Transverse colon (tissue), 4 donors: ENCODE data around the gene OTOGL.

ENCODE experiments used
- CTCF ChIP-seq, 5 experiments: fragments of 200-600 bp in 3 of 5; fragments of 450-650 bp in 2 of 5; sonication (generic) in 3 of 5; IDR thresholded peaks; 1 replicate in 2 of 5; 2 replicates in 3 of 5; pipeline ENCODE4 v1.5.1; 2016 to 2017; ENCODE audit warnings: antibody characterized with exemption in 5 of 5, inconsistent platforms in 3 of 5, mild to moderate bottlenecking in 2 of 5, moderate library complexity in 1 of 5
- EP300 ChIP-seq: sonication (generic); formaldehyde crosslinking; IDR thresholded peaks from one replicate; pipeline ENCODE4 v1.6.1; 2017; ENCODE audit warnings: antibody characterized with exemption, low read depth
- POLR2A ChIP-seq: fragments of 450-650 bp; IDR thresholded peaks from one replicate; pipeline ENCODE4 v1.6.1; 2016; ENCODE audit warnings: antibody characterized with exemption, mild to moderate bottlenecking, moderate library complexity
- POLR2AphosphoS5 ChIP-seq, 3 donors: sonication (generic); formaldehyde crosslinking; IDR thresholded peaks; one replicate each; pipeline ENCODE4 v1.6.1; 2016; ENCODE audit warnings: antibody characterized with exemption in 3 of 3

- TF ChIP-seq POLR2AphosphoS5 (IDR thresholded peaks at IDR 0.05) = no peak
- no peak for TF ChIP-seq CTCF (IDR thresholded peaks at IDR 0.05)
- TF ChIP-seq POLR2A = no peak
- no peak for TF ChIP-seq EP300
Measured at GRCh38 chr12:80068173-80068572, 31.2 kb upstream of the OTOGL start.
